ENCODE measurements around the gene KCNIP1.

The KCNIP1 gene

GRCh38 chr5:170551622-170552021, 47.8 kb downstream of the KCNIP1 start:
- Histone ChIP-seq H3K4me2 (ENCODE audit: low read depth, low read length, poor library complexity, severe bottlenecking) (no peak overlapping the region), H4K20me1 (ENCODE audit: low read depth, low read length) (no peaks in the 10 kb centered on the region)
- TF ChIP-seq CTCF (IDR thresholded peaks at IDR 0.05; ENCODE audit: insufficient read depth, low read length, poor library complexity, severe bottlenecking), result no peak
- TF ChIP-seq EZH2phosphoT487 (conservative IDR thresholded peaks at IDR 0.05; ENCODE audit: low read length), result no peak

GRCh38 chr5:170552621-170553115, 48.8 kb downstream of the KCNIP1 start:
- Histone ChIP-seq H3K79me2 (ENCODE audit: insufficient read depth, low read length) (no peaks in the 10 kb centered on the region), H2AFZ (ENCODE audit: low read depth, low read length, severe bottlenecking) (no peak overlapping the region), H3K9ac (ENCODE audit: low read length) (no peak overlapping the region), H3K4me2 (ENCODE audit: low read depth, low read length, poor library complexity, severe bottlenecking) (no peak overlapping the region), H3K9me3 (ENCODE audit: insufficient read depth, low read length) (no peaks in the 10 kb centered on the region), H4K20me1 (ENCODE audit: low read depth, low read length) (no peaks in the 10 kb centered on the region), H3K27ac (ENCODE audit: low read depth, low read length) (no peak overlapping the region), H3K36me3 (ENCODE audit: low read length) (no peaks in the 10 kb centered on the region), H3K27me3 (ENCODE audit: low read length) (no peaks in the 10 kb centered on the region), H3F3A (ENCODE audit: insufficient read depth) (no peaks in the 10 kb centered on the region), H3K4me3 (ENCODE audit: insufficient read depth, low read length, poor library complexity, severe bottlenecking) (no peak overlapping the region), H3K9me2 (replicated peaks; ENCODE audit: insufficient read depth, low read length) (no peaks in the 10 kb centered on the region)
- TF ChIP-seq CTCF (IDR thresholded peaks at IDR 0.05; ENCODE audit: insufficient read depth, low read length, poor library complexity, severe bottlenecking) (no peak), EZH2phosphoT487 (conservative IDR thresholded peaks at IDR 0.05; ENCODE audit: low read length) (no peak)

More at GRCh38 chr5:170551622-170552021, 47.8 kb downstream of the KCNIP1 start:
- Histone ChIP-seq H3K9me2 (replicated peaks; ENCODE audit: insufficient read depth, low read length) (no peaks in the 10 kb centered on the region), H3K9me3 (ENCODE audit: insufficient read depth, low read length) (no peaks in the 10 kb centered on the region), H3K9ac (ENCODE audit: low read length) (no peak overlapping the region), H3F3A (ENCODE audit: insufficient read depth) (no peaks in the 10 kb centered on the region), H3K27me3 (ENCODE audit: low read length) (no peaks in the 10 kb centered on the region), H3K36me3 (ENCODE audit: low read length) (no peaks in the 10 kb centered on the region), H2AFZ (ENCODE audit: low read depth, low read length, severe bottlenecking) (no peak overlapping the region), H3K27ac (ENCODE audit: low read depth, low read length) (no peak overlapping the region), H3K4me3 (ENCODE audit: insufficient read depth, low read length, poor library complexity, severe bottlenecking) (no peak overlapping the region), H3K79me2 (ENCODE audit: insufficient read depth, low read length) (no peaks in the 10 kb centered on the region)

DNA sequence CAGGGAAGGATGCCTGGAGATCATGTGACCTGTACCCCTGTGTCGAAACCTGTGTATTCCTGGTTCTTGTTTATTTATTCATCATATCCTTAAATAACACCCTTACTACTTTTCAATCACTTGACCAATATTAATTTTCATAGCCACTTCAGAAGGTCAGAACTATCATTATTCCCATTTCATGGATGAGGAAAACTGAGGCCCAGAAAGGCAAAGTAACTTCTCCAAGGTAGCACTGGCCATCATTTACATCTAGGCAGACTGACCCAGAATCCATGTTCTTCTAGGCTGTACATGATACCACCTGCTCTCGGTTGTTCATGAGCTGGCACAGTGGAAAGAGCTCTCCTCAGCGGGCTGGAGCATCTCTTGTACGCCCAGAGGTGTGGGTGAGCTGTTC, 49.4 kb downstream of the KCNIP1 start:
- Histone ChIP-seq H3K4me3 (ENCODE audit: insufficient read depth, low read length, poor library complexity, severe bottlenecking) (no peak overlapping the region), H4K20me1 (ENCODE audit: low read depth, low read length) (no peaks in the 10 kb centered on the region), H3K9ac (ENCODE audit: low read length) (no peak overlapping the region), H3K27me3 (ENCODE audit: low read length) (no peaks in the 10 kb centered on the region), H3K36me3 (ENCODE audit: low read length) (no peaks in the 10 kb centered on the region), H3K9me3 (ENCODE audit: insufficient read depth, low read length) (no peaks in the 10 kb centered on the region), H3K79me2 (ENCODE audit: insufficient read depth, low read length) (no peaks in the 10 kb centered on the region), H3K4me2 (ENCODE audit: low read depth, low read length, poor library complexity, severe bottlenecking) (no peak overlapping the region), H3K9me2 (replicated peaks; ENCODE audit: insufficient read depth, low read length) (no peaks in the 10 kb centered on the region), H3K27ac (ENCODE audit: low read depth, low read length) (no peak overlapping the region), H2AFZ (ENCODE audit: low read depth, low read length, severe bottlenecking) (no peak overlapping the region), H3F3A (ENCODE audit: insufficient read depth) (no peaks in the 10 kb centered on the region)
- TF ChIP-seq CTCF (IDR thresholded peaks at IDR 0.05; ENCODE audit: insufficient read depth, low read length, poor library complexity, severe bottlenecking), result no peak
- TF ChIP-seq EZH2phosphoT487 (conservative IDR thresholded peaks at IDR 0.05; ENCODE audit: low read length), result no peak

Data from SU-DHL-6 (cell line).